Heart right ventricle (tissue), 16 donors: ENCODE results near the gene IL17F. TPM values are rescaled to one million over a fixed set of nuclear protein-coding genes. Genes with fewer than 3 reads are reported as not detected.

ENCODE experiments used
- ATAC-seq, 8 donors: fragments of 200-7000 bp; cut with Tn5 transposase; one replicate each; pipeline ENCODE4 v1.9.1; 2020; ENCODE audit warnings: mild to moderate bottlenecking in 8 of 8, moderate library complexity in 8 of 8, moderate number of reproducible peaks in 1 of 8
- DNase-seq, 2 donors: peaks; one replicate each; pipeline ENCODE4 v3.0.0-alpha.2; 2020
- H3K27ac ChIP-seq, 10 donors: fragments of 200-600 bp; sonication (generic) in 2 of 10; one replicate each; pipeline versions ENCODE4 v1.5.0 to v1.8.0; 2020 to 2022; ENCODE audit warnings: mild to moderate bottlenecking in 3 of 10
- H3K27me3 ChIP-seq, 7 donors: fragments of 200-600 bp; one replicate each; pipeline ENCODE4 v1.8.0; 2021 to 2022; ENCODE audit warnings: mild to moderate bottlenecking in 2 of 7
- H3K36me3 ChIP-seq, 9 donors: fragments of 200-600 bp; sonication (generic) in 1 of 9; one replicate each; pipeline versions ENCODE4 v1.5.0 to v1.8.0; 2020 to 2022; ENCODE audit warnings: mild to moderate bottlenecking in 2 of 9
- H3K4me1 ChIP-seq, 9 donors: fragments of 200-600 bp; sonication (generic) in 1 of 9; one replicate each; pipeline versions ENCODE4 v1.5.0 to v1.8.0; 2020 to 2022; ENCODE audit warnings: mild to moderate bottlenecking in 4 of 9
- H3K4me3 ChIP-seq, 10 donors: fragments of 200-600 bp; sonication (generic) in 2 of 10; one replicate each; pipeline versions ENCODE4 v1.5.0 to v1.8.0; 2020 to 2022; ENCODE audit warnings: mild to moderate bottlenecking in 7 of 10, moderate library complexity in 2 of 10
- H3K9me3 ChIP-seq, 11 donors: fragments of 200-600 bp in 10 of 11; sonication (generic) in 2 of 11; one replicate each; pipeline versions ENCODE4 v1.5.0 to v1.8.0; 2013 to 2022; ENCODE audit warnings: mild to moderate bottlenecking in 2 of 11, control low read depth in 1 of 11, moderate library complexity in 1 of 11
- WGBS, 2 donors: extraction: QIAGEN DNeasy Blood & Tissue Kit; methylation state at CpG; one replicate each; pipeline ENCODE4 v1.1.7; 2013; ENCODE audit warnings: inconsistent platforms in 1 of 2; 5-methylcytosine and 5-hydroxymethylcytosine counted together
- intact Hi-C, 10 donors: fragments of 100-400 bp; cut with DNase I; formaldehyde crosslinking; loops; one replicate each; pipeline versions ENCODE4 v1.11.1 to v1.14.2; 2022
- long read RNA-seq, 3 donors: library from polyadenylated mRNA; unstranded; transcript quantifications; one replicate each; pipeline ENCODE4 v2.0.0, GENCODE V29; 2020 to 2021
- polyA plus RNA-seq, 2 donors: library from polyadenylated mRNA; stranded (reverse); fragments of 200-250 nt; gene quantifications; one replicate each; pipeline ENCODE4 v1.2.3, GENCODE V29; 2013
- total RNA-seq, 10 donors: library from RNA; stranded (reverse); fragmentation: NEBNext Ultra II Directional in 3 of 10; extraction: Animal tissue kit (Norgen Biotek cat#: 25700) in 3 of 10; gene quantifications; one replicate each; pipeline versions ENCODE4 v1.2.1 to v1.2.4, GENCODE V29; 2021 to 2023
- TF ChIP-seq, protein P1 (sequence below), 9 donors: fragments of 200-600 bp; sonication (generic) in 2 of 9; IDR thresholded peaks; one replicate each; pipeline versions ENCODE4 v1.5.0 to v1.8.0; 2021 to 2022; ENCODE audit warnings: antibody characterized with exemption in 9 of 9, mild to moderate bottlenecking in 5 of 9, moderate library complexity in 1 of 9
- donor health status: Arrhythmogenic right ventricular cardiomyopathy.
- donor health status: ischemic (EF 13 %, LVEDD 7.1; RV severe dilation, severe dysfunction).
- donor health status: healthy with polysubstance abuse.
- donor health status: DM: no; HTN: yes; CAD: no.
- donor health status: DM: no; HTN: no; CAD: no.
- donor health status: ischemic (EF 25% LVEDD 6.9; RV normal size, moderate dysfunction).
- donor health status: ischemic (EF 25% LVEDD 5.7; RV mildly dilated, moderate dysfunction).
- donor health status: healthy.
- donor health status: DM: yes; HTN: yes; CAD: no.
- donor health status: Ischemic cardiomyopathy.
- donor health status: ischemic (EF 35%, LVEDD 5.7; RV mildly dilated, moderate dysfunction).
- donor health status: nonischemic (EF 11% LVEDD 7.7; RV severe dilation, severe dysfunction).
- donor health status: DM: yes; HTN: yes; CAD: no.
- donor health status: PGD.
- donor health status: ischemic (EF 29% LVEDD 5.4; RV normal size, mild dysfunction).
- donor health status: nonischemic (EF 23%, LVEDD 6.1; RV moderate dilation, normal function).

The IL17F gene
- total RNA-seq (not detected), polyA plus RNA-seq (not detected)
- long read RNA-seq, donor 1, result 0 reads
- long read RNA-seq, donor 2, result 0 reads
- long read RNA-seq, donor 3, result 0 reads

DNA sequence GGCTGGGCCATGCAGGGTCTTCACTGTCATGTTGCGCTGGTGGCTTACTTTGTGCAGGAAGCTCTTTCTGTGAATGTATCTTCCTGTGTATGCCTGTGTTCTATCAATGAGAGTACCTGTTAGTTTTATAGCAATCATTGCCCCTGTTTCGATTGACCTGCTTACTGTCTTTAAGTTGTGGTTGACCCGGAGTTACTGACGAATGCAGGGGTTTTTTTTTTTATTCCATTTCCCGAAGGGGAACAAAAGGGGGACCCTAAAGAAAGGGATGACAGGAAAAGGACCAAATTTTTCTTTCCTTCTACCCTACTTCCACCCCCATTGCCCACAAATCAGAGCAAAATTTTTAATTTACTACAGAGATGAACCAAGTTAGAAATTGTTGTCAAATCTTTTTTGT lies at the start of gene IL17F:
IL17F (minus strand) TSS at position 101 of the 400 bp plus-strand sequence; CDS start at position 30, 71 bp downstream.
- H3K9me3 ChIP-seq, result no peaks in the 10 kb centered on the region
- H3K27me3 ChIP-seq, result peaks cover 0 to 6% (median 0%) of the 10 kb centered on the region in 7 donors
- ATAC-seq (no peak), DNase-seq (no peak)
- intact Hi-C loops, result no loop called here
- H3K4me1 ChIP-seq, result no peaks in the 10 kb centered on the region
- WGBS, 2 donors, result 75 to 83% methylated on average over 5 of the region's 5 CpGs
- H3K36me3 ChIP-seq, result no peaks in the 10 kb centered on the region
- no peak within 1 kb of the TSS for H3K4me3 ChIP-seq
- H3K27ac ChIP-seq, result no peak within 1 kb of the TSS
- TF ChIP-seq, protein P1, sequence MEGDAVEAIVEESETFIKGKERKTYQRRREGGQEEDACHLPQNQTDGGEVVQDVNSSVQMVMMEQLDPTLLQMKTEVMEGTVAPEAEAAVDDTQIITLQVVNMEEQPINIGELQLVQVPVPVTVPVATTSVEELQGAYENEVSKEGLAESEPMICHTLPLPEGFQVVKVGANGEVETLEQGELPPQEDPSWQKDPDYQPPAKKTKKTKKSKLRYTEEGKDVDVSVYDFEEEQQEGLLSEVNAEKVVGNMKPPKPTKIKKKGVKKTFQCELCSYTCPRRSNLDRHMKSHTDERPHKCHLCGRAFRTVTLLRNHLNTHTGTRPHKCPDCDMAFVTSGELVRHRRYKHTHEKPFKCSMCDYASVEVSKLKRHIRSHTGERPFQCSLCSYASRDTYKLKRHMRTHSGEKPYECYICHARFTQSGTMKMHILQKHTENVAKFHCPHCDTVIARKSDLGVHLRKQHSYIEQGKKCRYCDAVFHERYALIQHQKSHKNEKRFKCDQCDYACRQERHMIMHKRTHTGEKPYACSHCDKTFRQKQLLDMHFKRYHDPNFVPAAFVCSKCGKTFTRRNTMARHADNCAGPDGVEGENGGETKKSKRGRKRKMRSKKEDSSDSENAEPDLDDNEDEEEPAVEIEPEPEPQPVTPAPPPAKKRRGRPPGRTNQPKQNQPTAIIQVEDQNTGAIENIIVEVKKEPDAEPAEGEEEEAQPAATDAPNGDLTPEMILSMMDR (IDR thresholded peaks at IDR 0.05), result no peak

DNA sequence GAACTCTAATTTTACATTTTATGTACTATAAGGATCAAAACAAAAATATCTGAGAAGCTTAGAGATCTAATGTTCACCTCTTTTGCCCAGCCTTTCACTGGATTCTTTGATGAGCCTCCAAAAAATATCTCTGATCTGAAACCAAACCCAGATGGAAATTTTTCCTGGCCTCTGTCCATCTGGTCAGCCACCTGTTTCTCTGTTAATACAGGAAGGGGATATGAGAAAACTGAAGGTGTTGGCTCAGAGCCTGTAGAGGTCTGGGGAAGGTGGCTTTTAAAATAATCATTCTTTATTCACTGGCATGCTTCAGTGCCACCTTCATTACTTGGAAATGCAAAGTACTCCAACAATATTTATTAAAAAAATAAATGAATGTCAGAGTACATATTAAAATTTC lies 48.8 kb upstream of the IL17F start:
- no peaks in the 10 kb centered on the region for H3K9me3 ChIP-seq
- TF ChIP-seq, protein P1 (IDR thresholded peaks at IDR 0.05), result no peak
- no peak for DNase-seq

DNA sequence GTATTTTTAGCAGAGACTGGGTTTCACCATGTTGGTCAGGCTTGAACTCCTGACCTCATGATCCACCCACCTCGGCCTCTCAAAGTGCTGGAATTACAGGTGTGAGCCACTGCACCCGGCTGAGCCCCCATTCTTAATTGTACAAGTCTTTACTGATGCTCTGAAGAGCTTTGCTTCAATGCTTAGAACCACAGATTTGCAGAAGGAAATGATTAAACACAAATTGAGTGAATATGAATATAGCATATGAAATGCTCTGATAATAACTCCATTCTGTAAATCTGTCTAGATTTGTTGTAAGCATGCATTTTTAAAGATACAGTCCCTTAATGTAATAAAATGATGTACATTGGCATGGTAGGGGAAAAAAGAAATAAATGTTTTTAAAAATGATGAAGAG lies 44.5 kb upstream of the IL17F start:
- no peaks in the 10 kb centered on the region for H3K27me3 ChIP-seq
- H3K27ac ChIP-seq, result no peak overlapping the region
- no peaks in the 10 kb centered on the region for H3K36me3 ChIP-seq
- TF ChIP-seq, protein P1 (IDR thresholded peaks at IDR 0.05), result no peak
- ATAC-seq (no peak), DNase-seq (no peak)
- 87 to 93% methylated on average over 2 of the region's 2 CpGs for WGBS, 2 donors
- intact Hi-C loops, result loop anchor here in 8 of 10 donors (5.0 to 10.0 kb wide), 8 partner anchors 73 to 376 kb away; partner anchors contain the start of gene PAQR8 (in 2 of the 8)
- no peak overlapping the region for H3K4me3 ChIP-seq
- no peaks in the 10 kb centered on the region for H3K9me3 ChIP-seq
- H3K4me1 ChIP-seq, result peaks cover 0 to 21% (median 6%) of the 10 kb centered on the region in 9 donors

More for the DNA sequence above, 48.8 kb upstream of the IL17F start:
- H3K27me3 ChIP-seq, result no peaks in the 10 kb centered on the region
- H3K4me3 ChIP-seq, result no peak overlapping the region
- no peak for ATAC-seq
- H3K27ac ChIP-seq, result no peak overlapping the region
- intact Hi-C loops, result loop anchor here in 1 of 10 donors (10.0 kb wide), 1 partner anchor 102 kb away; no protein-coding TSS in a partner anchor
- no peaks in the 10 kb centered on the region for H3K36me3 ChIP-seq
- peaks cover 0 to 6% (median 0%) of the 10 kb centered on the region in 9 donors for H3K4me1 ChIP-seq

DNA sequence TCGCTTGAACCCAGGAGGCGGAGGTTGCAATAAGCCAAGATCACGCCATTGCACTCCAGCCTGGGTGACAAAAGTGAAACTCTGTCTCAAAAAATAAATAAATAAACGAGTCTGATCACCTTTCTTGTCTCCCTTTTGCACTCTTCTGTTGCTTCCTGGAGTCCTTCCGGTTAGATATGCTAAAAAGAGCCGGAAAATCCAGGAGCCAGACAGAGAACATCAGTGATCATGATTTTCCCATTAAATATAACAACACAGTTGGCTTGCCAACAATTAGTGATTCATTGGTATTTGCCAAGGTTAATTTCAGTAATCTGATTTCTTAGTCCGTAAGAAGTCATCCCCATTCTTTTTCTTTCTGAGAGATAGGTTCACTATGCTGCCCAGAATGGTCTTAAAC lies 43.9 kb upstream of the IL17F start:
- ATAC-seq (no peak), DNase-seq (no peak)
- Histone ChIP-seq H3K4me3 (no peak overlapping the region), H3K4me1 (peaks cover 0 to 28% (median 12%) of the 10 kb centered on the region in 9 donors), H3K27ac (no peak overlapping the region), H3K27me3 (no peaks in the 10 kb centered on the region), H3K36me3 (no peaks in the 10 kb centered on the region), H3K9me3 (no peaks in the 10 kb centered on the region)
- intact Hi-C loops, result loop anchor here in 8 of 10 donors (5.0 to 10.0 kb wide), 8 partner anchors 74 to 377 kb away; partner anchors contain the start of gene PAQR8 (in 2 of the 8)
- TF ChIP-seq, protein P1 (IDR thresholded peaks at IDR 0.05), result no peak
- WGBS, 2 donors, result 83 to 87% methylated on average over 7 of the region's 7 CpGs
